Activated T-helper 17 cell treated with anti-CD3 and anti-CD28 coated beads, Interleukin-2, amount 50 U/mL, for 72 hours (primary cell): ENCODE measurements around the gene CNOT4. TPM values are rescaled to one million over a fixed set of nuclear protein-coding genes. Genes with fewer than 3 reads are reported as not detected.

ENCODE experiments used
- ATAC-seq: fragments of 150-1000 bp; cut with Tn5 transposase; replicated peaks from 2 replicates; pipeline ENCODE4 v1.10.0; 2021; ENCODE audit warnings: mild to moderate bottlenecking, moderate library complexity
- H3K27ac Mint-ChIP-seq: one replicate; pipeline ENCODE4 v1.8.0; 2022; ENCODE audit warnings: mixed read lengths
- H3K27me3 Mint-ChIP-seq: one replicate; pipeline ENCODE4 v1.8.0; 2022; ENCODE audit warnings: mixed read lengths
- H3K36me3 Mint-ChIP-seq: one replicate; pipeline ENCODE4 v1.8.0; 2022; ENCODE audit warnings: low read depth, mild to moderate bottlenecking, mixed read lengths
- H3K4me1 Mint-ChIP-seq: one replicate; pipeline ENCODE4 v1.8.0; 2022; ENCODE audit warnings: mixed read lengths
- H3K4me3 Mint-ChIP-seq: one replicate; pipeline ENCODE4 v1.8.0; 2022; ENCODE audit warnings: mild to moderate bottlenecking, mixed read lengths
- H3K9me3 Mint-ChIP-seq: one replicate; pipeline ENCODE4 v1.8.0; 2022; ENCODE audit warnings: mixed read lengths
- total RNA-seq, 2 donors: library from RNA; stranded (reverse); gene quantifications; one replicate each; pipeline ENCODE4 v1.2.3, GENCODE V29; 2022

Gene CNOT4
- total RNA-seq, 2 donors from 2014 or later = 20.1 to 28.1 TPM

DNA sequence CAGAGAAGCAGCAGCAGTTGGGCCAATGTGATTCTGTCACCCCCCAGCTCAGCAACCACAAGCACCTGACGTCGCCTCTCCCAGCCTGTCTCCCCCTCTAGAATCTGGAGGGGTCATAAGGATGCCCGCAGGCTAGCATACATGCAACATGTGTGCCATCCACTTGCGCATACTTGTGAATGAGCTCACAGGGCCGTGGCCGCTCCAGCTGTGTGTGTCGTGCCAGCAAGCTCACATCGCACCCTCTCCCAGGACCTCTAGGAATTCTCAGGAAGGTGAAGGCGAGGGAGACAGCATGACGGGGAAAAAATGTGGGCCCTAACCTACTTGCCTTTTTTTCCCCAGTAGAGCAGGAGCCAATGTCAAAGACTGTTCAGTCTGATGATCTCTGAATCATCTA, 195.9 kb downstream of the CNOT4 start:
- H3K27ac Mint-ChIP-seq = no peak overlapping the region
- ATAC-seq = no peak
- H3K36me3 Mint-ChIP-seq = no peaks in the 10 kb centered on the region
- no peak overlapping the region for H3K4me3 Mint-ChIP-seq
- no peaks in the 10 kb centered on the region for H3K27me3 Mint-ChIP-seq
- no peaks in the 10 kb centered on the region for H3K9me3 Mint-ChIP-seq
- H3K4me1 Mint-ChIP-seq = no peaks in the 10 kb centered on the region

Other genes with a start within 250 kb of the CNOT4 start
- 100 to 1,000 TPM in 1 of 2 donors, 10 to 100 TPM in 1; 80.9 to 116 TPM for gene NUP205, start 47.8 kb upstream of the CNOT4 start, total RNA-seq
- 10 to 100 TPM; 10.5 to 11.1 TPM for gene STMP1, start 152.4 kb upstream of the CNOT4 start, total RNA-seq
- gene SLC13A4, start 218.1 kb upstream of the CNOT4 start, total RNA-seq = not detected
- gene FAM180A, start 238.7 kb upstream of the CNOT4 start, total RNA-seq = not detected